ENCODE data around the gene EEF1AKMT2.

The EEF1AKMT2 gene

DNA sequence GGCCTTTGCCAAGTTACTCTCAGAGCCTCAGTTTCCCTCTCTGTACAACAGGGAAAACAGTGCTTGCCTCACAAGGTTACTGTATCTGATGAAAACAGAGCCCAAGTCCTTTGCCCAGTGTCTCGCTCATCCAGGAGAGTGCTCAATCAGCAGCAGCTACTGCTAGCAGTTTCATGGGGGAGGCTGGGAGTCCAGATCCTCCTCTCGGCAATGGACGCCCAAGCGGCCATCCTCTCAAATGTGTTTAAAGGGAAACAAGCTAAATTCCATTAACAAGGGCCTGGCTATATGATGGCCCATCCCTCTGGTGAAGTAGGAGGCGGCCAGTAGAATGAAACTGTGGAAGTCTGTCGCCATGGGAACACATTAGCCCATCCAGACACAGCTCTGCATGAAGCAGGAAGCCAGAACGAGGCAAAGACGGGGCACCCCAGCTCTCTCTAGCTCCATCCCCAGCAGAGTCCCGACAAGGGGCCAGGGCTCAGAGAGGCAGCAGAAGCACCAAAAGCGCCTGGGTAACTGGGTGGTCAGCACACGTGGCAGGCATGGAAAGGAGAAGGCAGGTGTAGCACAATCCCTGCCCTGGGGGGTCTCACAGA is 82.7 kb downstream of the EEF1AKMT2 start:
- TF ChIP-seq EGR1 (IDR thresholded peaks at IDR 0.05) (no peak), CEBPB (IDR thresholded peaks at IDR 0.05) (no peak), CREB1 (IDR thresholded peaks at IDR 0.05; ENCODE audit: low read depth) (no peak), FOXM1 (IDR thresholded peaks at IDR 0.05; ENCODE audit: borderline replicate concordance, low read depth) (no peak), TAF1 (IDR thresholded peaks at IDR 0.05; ENCODE audit: low read depth) (no peak), EP300 (IDR thresholded peaks at IDR 0.05; ENCODE audit: borderline replicate concordance) (no peak), ZBTB7A (IDR thresholded peaks at IDR 0.05; ENCODE audit: low read depth) (no peak), TCF12 (IDR thresholded peaks at IDR 0.05; ENCODE audit: low read depth) (no peak), TEAD4 (IDR thresholded peaks at IDR 0.05) (no peak), RAD21 (IDR thresholded peaks at IDR 0.05; ENCODE audit: low read depth) (no peak), YY1 (IDR thresholded peaks at IDR 0.05; ENCODE audit: low read depth) (no peak), NFIC (IDR thresholded peaks at IDR 0.05) (no peak)
- TF ChIP-seq, protein P1, sequence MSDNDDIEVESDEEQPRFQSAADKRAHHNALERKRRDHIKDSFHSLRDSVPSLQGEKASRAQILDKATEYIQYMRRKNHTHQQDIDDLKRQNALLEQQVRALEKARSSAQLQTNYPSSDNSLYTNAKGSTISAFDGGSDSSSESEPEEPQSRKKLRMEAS (IDR thresholded peaks at IDR 0.05), result no peak
- TF ChIP-seq, protein P2, sequence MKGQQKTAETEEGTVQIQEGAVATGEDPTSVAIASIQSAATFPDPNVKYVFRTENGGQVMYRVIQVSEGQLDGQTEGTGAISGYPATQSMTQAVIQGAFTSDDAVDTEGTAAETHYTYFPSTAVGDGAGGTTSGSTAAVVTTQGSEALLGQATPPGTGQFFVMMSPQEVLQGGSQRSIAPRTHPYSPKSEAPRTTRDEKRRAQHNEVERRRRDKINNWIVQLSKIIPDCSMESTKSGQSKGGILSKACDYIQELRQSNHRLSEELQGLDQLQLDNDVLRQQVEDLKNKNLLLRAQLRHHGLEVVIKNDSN (IDR thresholded peaks at IDR 0.05), result no peak
- TF ChIP-seq, protein P3, sequence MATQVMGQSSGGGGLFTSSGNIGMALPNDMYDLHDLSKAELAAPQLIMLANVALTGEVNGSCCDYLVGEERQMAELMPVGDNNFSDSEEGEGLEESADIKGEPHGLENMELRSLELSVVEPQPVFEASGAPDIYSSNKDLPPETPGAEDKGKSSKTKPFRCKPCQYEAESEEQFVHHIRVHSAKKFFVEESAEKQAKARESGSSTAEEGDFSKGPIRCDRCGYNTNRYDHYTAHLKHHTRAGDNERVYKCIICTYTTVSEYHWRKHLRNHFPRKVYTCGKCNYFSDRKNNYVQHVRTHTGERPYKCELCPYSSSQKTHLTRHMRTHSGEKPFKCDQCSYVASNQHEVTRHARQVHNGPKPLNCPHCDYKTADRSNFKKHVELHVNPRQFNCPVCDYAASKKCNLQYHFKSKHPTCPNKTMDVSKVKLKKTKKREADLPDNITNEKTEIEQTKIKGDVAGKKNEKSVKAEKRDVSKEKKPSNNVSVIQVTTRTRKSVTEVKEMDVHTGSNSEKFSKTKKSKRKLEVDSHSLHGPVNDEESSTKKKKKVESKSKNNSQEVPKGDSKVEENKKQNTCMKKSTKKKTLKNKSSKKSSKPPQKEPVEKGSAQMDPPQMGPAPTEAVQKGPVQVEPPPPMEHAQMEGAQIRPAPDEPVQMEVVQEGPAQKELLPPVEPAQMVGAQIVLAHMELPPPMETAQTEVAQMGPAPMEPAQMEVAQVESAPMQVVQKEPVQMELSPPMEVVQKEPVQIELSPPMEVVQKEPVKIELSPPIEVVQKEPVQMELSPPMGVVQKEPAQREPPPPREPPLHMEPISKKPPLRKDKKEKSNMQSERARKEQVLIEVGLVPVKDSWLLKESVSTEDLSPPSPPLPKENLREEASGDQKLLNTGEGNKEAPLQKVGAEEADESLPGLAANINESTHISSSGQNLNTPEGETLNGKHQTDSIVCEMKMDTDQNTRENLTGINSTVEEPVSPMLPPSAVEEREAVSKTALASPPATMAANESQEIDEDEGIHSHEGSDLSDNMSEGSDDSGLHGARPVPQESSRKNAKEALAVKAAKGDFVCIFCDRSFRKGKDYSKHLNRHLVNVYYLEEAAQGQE (IDR thresholded peaks at IDR 0.05; ENCODE audit: low read depth), result no peak

DNA sequence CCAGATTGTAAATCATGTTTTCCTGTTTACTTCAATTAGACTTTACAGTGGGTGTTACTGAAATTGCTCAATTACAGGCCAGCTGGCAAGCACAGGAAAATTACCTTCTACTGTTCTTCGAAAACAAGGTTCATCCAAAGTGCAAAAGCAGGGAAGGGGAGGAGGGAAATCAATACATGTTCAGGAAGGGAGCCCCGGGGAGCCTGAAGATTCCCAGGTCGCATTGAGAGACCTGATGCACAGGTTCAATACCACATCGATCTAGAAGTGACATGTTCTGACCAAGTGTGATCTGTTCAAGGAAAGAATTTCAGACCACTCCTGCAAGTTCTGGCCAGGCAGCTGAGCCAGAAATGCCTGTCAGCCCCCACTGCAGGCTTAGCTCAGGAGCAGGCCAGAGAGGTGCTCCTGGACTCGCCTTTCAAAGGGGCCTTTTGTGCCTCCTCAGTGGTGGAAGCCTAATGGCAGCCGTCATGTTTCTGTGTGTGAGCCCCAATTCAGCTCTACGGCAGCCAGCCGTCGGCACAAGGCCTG is 83.4 kb downstream of the EEF1AKMT2 start:
- TF ChIP-seq CEBPB (IDR thresholded peaks at IDR 0.05) (no peak), TAF1 (IDR thresholded peaks at IDR 0.05; ENCODE audit: low read depth) (no peak), TEAD4 (IDR thresholded peaks at IDR 0.05) (no peak), ZBTB7A (IDR thresholded peaks at IDR 0.05; ENCODE audit: low read depth) (no peak), FOXM1 (IDR thresholded peaks at IDR 0.05; ENCODE audit: borderline replicate concordance, low read depth) (no peak), RAD21 (IDR thresholded peaks at IDR 0.05; ENCODE audit: low read depth) (no peak)
- TF ChIP-seq, protein P3 (IDR thresholded peaks at IDR 0.05; ENCODE audit: low read depth), result no peak
